Fibroblast of skin of right quadriceps (primary cell): ENCODE data around the gene KRT84.

Experiments
- DNase-seq: peaks from one replicate; pipeline ENCODE4 v3.0.0-alpha.2; 2013

Gene KRT84

GRCh38 chr12:52338241-52338960 is 47.1 kb downstream of the KRT84 start:
- no peak for DNase-seq

DNA sequence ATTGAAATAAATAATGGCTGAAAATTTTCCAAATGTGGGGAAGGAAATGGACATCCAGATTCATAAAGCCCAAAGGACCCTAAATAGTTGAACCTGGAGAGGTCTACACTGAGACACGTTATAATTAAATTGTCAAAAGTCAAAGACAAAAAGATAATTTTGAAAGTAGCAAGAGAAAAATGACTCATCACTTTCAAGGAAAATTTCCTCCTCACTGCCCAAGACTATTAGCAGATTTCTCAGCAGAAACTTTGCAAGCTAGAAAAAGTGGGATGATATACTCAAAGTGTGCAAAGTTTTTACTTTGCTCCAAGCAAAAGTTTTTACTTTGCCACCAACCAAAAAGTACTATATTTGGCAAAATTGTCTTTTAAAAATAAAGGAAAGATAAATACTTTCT is 48.4 kb downstream of the KRT84 start:
- DNase-seq, result no peak

GRCh38 chr12:52336641-52337040 is 48.8 kb downstream of the KRT84 start:
- no peak for DNase-seq

DNA sequence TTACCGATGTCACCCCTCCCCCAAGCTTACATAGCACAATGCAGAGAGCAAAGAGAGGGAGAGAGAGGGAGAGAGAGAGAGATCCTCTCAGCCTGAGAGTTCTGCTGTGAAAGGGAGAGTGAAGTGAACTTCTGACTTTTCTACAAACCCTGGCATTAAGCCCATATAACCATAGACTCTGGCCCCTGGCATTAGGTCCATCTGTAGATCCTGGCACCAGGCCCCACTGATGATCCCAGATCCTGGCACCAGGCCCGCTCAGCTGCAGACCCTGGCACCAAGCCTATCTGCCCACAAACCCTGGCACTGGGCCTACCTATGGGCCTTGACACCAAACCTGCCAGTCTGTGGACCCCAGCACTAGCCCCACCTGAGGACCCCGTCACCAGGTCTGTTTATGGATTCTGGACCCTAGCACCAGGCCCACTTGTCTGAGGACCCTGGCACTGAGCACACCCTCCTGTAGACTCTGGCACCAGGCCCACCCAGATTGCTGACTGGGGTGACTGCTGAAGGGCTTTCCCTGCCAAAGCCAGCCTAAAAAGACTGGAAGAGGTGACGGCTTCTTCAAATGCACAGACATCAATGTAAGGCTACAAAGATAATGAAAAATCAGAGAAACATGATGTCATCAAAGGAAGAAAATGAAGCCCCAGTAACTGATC is 49.7 kb downstream of the KRT84 start:
- no peak for DNase-seq

DNA sequence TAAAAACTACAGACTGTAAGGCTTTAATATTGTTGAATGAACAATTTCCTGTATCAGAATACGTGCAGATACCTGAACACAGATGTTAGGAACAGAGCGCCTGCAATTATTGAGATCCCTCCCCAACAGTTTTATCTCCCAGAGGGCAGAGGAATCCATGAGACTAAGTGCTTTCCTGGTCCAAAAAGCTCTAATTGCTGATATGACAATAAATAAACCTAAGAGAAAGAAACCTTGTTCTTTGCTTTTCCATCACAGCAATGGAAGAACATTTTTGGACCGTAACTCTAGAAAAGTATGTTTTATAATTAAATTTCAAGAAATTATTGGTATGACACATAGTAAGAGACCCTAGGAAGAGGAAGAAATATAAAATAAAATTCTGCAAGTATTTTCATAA is 51.3 kb downstream of the KRT84 start:
- DNase-seq, result no peak

- no peak for DNase-seq
These were observed 52.1 kb downstream of the KRT84 start for GRCh38 chr12:52333321-52333720.

- no peak for DNase-seq
These were observed 53.1 kb downstream of the KRT84 start for GRCh38 chr12:52332381-52332780.

DNA sequence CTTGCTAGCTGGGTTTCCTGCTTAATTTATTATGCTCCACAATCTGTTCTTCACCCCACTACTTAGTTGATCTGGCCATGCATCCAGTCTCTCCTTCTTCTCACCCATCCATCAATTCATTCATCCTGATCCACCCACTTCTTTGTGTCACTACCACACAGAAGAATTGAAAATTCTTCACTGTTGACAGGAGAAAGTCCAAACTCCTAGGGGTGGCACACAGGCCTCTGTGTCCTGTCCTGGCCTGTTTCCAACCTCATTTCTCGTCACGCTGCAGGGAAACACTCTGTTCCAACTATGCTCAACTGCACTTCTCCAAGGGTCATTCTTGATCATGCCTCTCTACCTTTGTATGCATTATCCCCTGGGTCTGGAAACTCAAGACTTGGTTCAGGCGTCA is 53.6 kb downstream of the KRT84 start:
- no peak for DNase-seq

GRCh38 chr12:52331039-52331438 is 54.4 kb downstream of the KRT84 start:
- DNase-seq, result no peak

DNA sequence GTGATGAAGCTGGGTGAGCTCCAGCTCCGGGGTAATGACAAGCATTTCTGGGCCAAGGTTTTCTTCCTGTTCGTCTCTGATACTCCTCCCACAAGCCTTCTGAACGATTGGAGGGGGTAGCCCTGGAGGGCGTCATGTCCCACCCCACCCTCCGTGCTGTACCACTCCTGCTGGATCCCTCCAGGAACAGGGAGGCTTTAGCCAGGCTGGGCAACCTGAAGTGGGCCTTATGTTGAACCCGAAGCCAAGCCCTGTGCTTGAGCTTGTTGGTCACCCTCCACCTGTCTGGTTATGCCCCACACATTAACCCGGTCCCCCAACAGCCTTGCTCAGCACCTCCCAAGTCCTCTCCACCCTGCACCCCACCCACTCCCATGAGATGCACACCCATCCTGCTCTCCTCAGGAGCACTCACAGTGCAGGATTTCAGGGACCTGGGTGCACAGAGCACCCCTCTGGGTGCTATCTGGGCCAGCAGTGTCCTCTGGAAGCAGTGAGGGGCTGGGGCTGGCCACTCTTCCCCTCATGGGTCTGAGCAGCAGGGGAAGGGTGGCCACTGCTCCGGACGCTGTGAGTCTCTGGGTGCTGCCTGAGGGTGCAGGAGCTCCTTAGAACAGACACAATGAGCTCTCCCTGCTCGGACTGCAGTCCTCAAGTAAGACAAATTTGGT is 57.5 kb downstream of the KRT84 start:
- DNase-seq, result no peak
